ENCODE data around the gene NUTM1. TPM values are rescaled to one million over a fixed set of nuclear protein-coding genes. Genes with fewer than 3 reads are reported as not detected.

The NUTM1 gene
- total RNA-seq, 1 donor: under 0.01 TPM

GRCh38 chr15:34361278-34361677, 18.2 kb downstream of the NUTM1 start:
- H4K20me1 ChIP-seq (ENCODE audit: insufficient read depth, low read length): peaks cover 7% of the 10 kb centered on the region
- no peaks in the 10 kb centered on the region for H3K9me3 ChIP-seq (ENCODE audit: low read depth, low read length)
- no peak overlapping the region for H3K4me2 ChIP-seq (ENCODE audit: insufficient read depth, low read length)
- no peak overlapping the region for H3K4me3 ChIP-seq (ENCODE audit: insufficient read depth, low read length)
- DNase-seq (ENCODE audit: insufficient read length, low spot score, missing footprints): peak; percentile 86
- H3K27me3 ChIP-seq (ENCODE audit: insufficient read depth, low read length): no peaks in the 10 kb centered on the region
- H2AFZ ChIP-seq (ENCODE audit: low read length): no peak overlapping the region
- H3K4me1 ChIP-seq (ENCODE audit: insufficient read depth, low read length): peaks cover 11% of the 10 kb centered on the region
- H3K36me3 ChIP-seq (ENCODE audit: insufficient read depth, low read length): peaks cover 41% of the 10 kb centered on the region
- H3K79me2 ChIP-seq (ENCODE audit: insufficient read depth, low read length): peaks cover 17% of the 10 kb centered on the region
- H3K27ac ChIP-seq (ENCODE audit: low read depth, low read length): no peak overlapping the region
- TF ChIP-seq CTCF (IDR thresholded peaks at IDR 0.05; ENCODE audit: extremely low read depth, low read depth, low read length): no peak

- Histone ChIP-seq H2AFZ (ENCODE audit: low read length) (no peak overlapping the region), H3K9me3 (ENCODE audit: low read depth, low read length) (no peaks in the 10 kb centered on the region), H3K4me1 (ENCODE audit: insufficient read depth, low read length) (peaks cover 11% of the 10 kb centered on the region), H3K27me3 (ENCODE audit: insufficient read depth, low read length) (no peaks in the 10 kb centered on the region), H4K20me1 (ENCODE audit: insufficient read depth, low read length) (peaks cover 7% of the 10 kb centered on the region), H3K4me2 (ENCODE audit: insufficient read depth, low read length) (no peak overlapping the region), H3K79me2 (ENCODE audit: insufficient read depth, low read length) (peaks cover 22% of the 10 kb centered on the region), H3K4me3 (ENCODE audit: insufficient read depth, low read length) (no peak overlapping the region), H3K27ac (ENCODE audit: low read depth, low read length) (no peak overlapping the region), H3K36me3 (ENCODE audit: insufficient read depth, low read length) (peaks cover 35% of the 10 kb centered on the region)
- DNase-seq (ENCODE audit: insufficient read length, low spot score, missing footprints): peak; percentile 78
- no peak for TF ChIP-seq CTCF (IDR thresholded peaks at IDR 0.05; ENCODE audit: extremely low read depth, low read depth, low read length)
Observed at GRCh38 chr15:34362047-34362773, 19.1 kb downstream of the NUTM1 start.

GRCh38 chr15:34364041-34364440, 20.9 kb downstream of the NUTM1 start:
- Histone ChIP-seq H3K4me3 (ENCODE audit: insufficient read depth, low read length) (no peak overlapping the region), H3K9me3 (ENCODE audit: low read depth, low read length) (no peaks in the 10 kb centered on the region), H4K20me1 (ENCODE audit: insufficient read depth, low read length) (peaks cover 7% of the 10 kb centered on the region), H3K4me2 (ENCODE audit: insufficient read depth, low read length) (no peak overlapping the region), H3K27me3 (ENCODE audit: insufficient read depth, low read length) (no peaks in the 10 kb centered on the region), H2AFZ (ENCODE audit: low read length) (no peak overlapping the region), H3K36me3 (ENCODE audit: insufficient read depth, low read length) (peaks cover 34% of the 10 kb centered on the region), H3K27ac (ENCODE audit: low read depth, low read length) (no peak overlapping the region), H3K79me2 (ENCODE audit: insufficient read depth, low read length) (peaks cover 25% of the 10 kb centered on the region), H3K4me1 (ENCODE audit: insufficient read depth, low read length) (peaks cover 19% of the 10 kb centered on the region)
- no peak for TF ChIP-seq CTCF (IDR thresholded peaks at IDR 0.05; ENCODE audit: extremely low read depth, low read depth, low read length)
- DNase-seq (ENCODE audit: insufficient read length, low spot score, missing footprints): no peak

GRCh38 chr15:34365091-34365825, 22.1 kb downstream of the NUTM1 start:
- no peak overlapping the region for H2AFZ ChIP-seq (ENCODE audit: low read length)
- H3K79me2 ChIP-seq (ENCODE audit: insufficient read depth, low read length): peaks cover 25% of the 10 kb centered on the region
- TF ChIP-seq CTCF (IDR thresholded peaks at IDR 0.05; ENCODE audit: extremely low read depth, low read depth, low read length): no peak
- peaks cover 7% of the 10 kb centered on the region for H4K20me1 ChIP-seq (ENCODE audit: insufficient read depth, low read length)
- H3K4me2 ChIP-seq (ENCODE audit: insufficient read depth, low read length): peak overlapping the region; percentile 98
- H3K4me3 ChIP-seq (ENCODE audit: insufficient read depth, low read length): peak overlapping the region; percentile 97
- no peaks in the 10 kb centered on the region for H3K9me3 ChIP-seq (ENCODE audit: low read depth, low read length)
- H3K27ac ChIP-seq (ENCODE audit: low read depth, low read length): no peak overlapping the region
- H3K4me1 ChIP-seq (ENCODE audit: insufficient read depth, low read length): peaks cover 19% of the 10 kb centered on the region
- peak; percentile 74 for DNase-seq (ENCODE audit: insufficient read length, low spot score, missing footprints)
- peaks cover 23% of the 10 kb centered on the region for H3K36me3 ChIP-seq (ENCODE audit: insufficient read depth, low read length)
- H3K27me3 ChIP-seq (ENCODE audit: insufficient read depth, low read length): no peaks in the 10 kb centered on the region

Data from osteoblast (primary cell).